ENCODE measurements around the gene SUPT6H. TPM values are rescaled to one million over a fixed set of nuclear protein-coding genes. Genes with fewer than 3 reads are reported as not detected.

SUPT6H gene
- total and polyA plus RNA-seq, 2 of the 4 experiments (the other 2 are of a cell fraction) = 41.4 to 44.8 TPM

DNA sequence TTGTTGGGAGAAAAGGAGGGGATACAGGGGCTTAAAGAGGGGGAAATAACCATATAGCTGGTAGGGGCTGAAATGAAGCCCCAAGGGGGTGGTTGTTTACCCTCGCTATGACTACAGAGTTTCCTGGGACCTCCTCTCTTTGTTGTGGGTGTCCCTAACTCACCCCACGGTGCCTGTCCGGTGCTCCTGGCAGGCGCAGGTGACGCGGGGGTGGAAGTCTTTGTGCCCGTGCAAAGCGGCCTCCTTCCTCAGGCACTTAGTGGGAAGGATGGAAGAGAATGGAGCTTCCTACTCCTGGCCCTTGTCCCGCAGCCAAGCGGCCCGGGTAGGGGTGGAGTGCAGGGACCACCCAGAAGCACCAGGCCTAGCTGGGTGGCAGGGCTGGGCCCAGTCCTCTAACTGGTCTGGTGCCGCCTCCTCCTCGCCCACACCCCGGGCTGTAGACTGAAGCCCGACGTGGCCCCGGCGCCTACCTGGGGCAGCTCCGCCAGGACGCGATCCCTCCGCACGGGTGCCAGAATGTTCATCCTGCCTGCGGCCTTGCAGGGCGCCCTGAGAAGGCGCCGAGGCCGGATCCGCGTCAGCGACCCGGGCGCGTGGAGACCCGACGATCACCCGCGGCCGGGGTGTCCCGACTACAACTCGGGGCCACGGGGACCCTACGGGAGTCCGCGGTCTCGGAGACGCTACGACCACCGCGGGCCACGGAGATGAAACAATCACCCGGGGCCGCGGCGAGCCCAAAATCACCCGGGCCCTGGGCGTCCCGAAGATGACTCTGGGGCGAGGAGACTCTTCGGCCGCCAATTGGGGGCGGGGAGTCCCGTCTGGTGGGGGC lies 55.0 kb downstream of the SUPT6H start (continued):
- no peak for TF ChIP-seq SMC3 (IDR thresholded peaks at IDR 0.05; ENCODE audit: low read depth, low read length)
- no peak for TF ChIP-seq BHLHE40 (IDR thresholded peaks at IDR 0.05; ENCODE audit: low read depth, low read length)

GRCh38 chr17:28717578-28718332 lies 55.8 kb downstream of the SUPT6H start, which contains the start of gene RAB34:
Gene RAB34 (minus strand): TSS chr17:28717868. CDS start chr17:28717266, 602 bp downstream.
- 0% methylated on average over 17 of the region's 60 CpGs; no CpG with 5 or more reads in 1 of the 2 experiments for WGBS, 2 experiments (ENCODE audit: extremely low coverage in 2 of 2, insufficient read length in 1 of 2)
- in situ Hi-C loops (cut with MboI; ENCODE audit: low sequenced_read_pairs) (no loop called here), dilution Hi-C loops (cut with HindIII; ENCODE audit: low sequenced_read_pairs, unreplicated experiment) (no loop called here), intact Hi-C loops (cut with micrococcal nuclease) (no loop called here)
- peak; percentile 55 for ATAC-seq (ENCODE audit: low read depth)
- peaks cover 13% of the 10 kb centered on the region for H3K4me1 ChIP-seq (ENCODE audit: control insufficient read depth, insufficient read depth, low read length)
- peak within 1 kb of the TSS; percentile 92 to 94 for H4K8ac ChIP-seq (ENCODE audit: low read depth in 2 of 2, low read length in 2 of 2)
- peak within 1 kb of the TSS; percentile 99 for H2BK5ac ChIP-seq (ENCODE audit: low read depth, low read length, poor library complexity, severe bottlenecking)
- H3K79me1 ChIP-seq (ENCODE audit: low read depth in 1 of 2, low read length in 2 of 2) = peaks cover 5 to 61% of the 10 kb centered on the region in 2 experiments; a peak in 3 of 4 replicates
- peak within 1 kb of the TSS; percentile 96 for H2BK120ac ChIP-seq (ENCODE audit: low read depth, low read length)
- H3K4ac ChIP-seq (ENCODE audit: low read depth, low read length) = peak within 1 kb of the TSS; percentile 99
- H3K27ac ChIP-seq (ENCODE audit: insufficient read depth, low read length) = peak within 1 kb of the TSS; percentile 98
- BruUV-seq (replicated peaks) = no TSS peak
- H2AFZ ChIP-seq (replicated peaks; ENCODE audit: low read length, poor library complexity) = peak within 1 kb of the TSS; percentile 96
- peak within 1 kb of the TSS; percentile 91 for H2BK20ac ChIP-seq (ENCODE audit: low read depth, low read length)
- H3K9me3 ChIP-seq (ENCODE audit: control insufficient read depth, insufficient read depth, low read length) = no peaks in the 10 kb centered on the region
- peak within 1 kb of the TSS; percentile 96 for H3K9ac ChIP-seq (ENCODE audit: low read depth, low read length)
- CTCF ChIA-PET = no interaction called here
- POLR2A ChIA-PET (ENCODE audit: unreplicated experiment) = no interaction called here
- peak within 1 kb of the TSS; percentile 89 for H3K14ac ChIP-seq (replicated peaks; ENCODE audit: low read depth, low read length)
- H4K20me1 ChIP-seq (ENCODE audit: insufficient read depth, low read length) = peaks cover 44% of the 10 kb centered on the region
- H3K4me3 ChIP-seq (ENCODE audit: insufficient read depth, low read depth, low read length) = peak within 1 kb of the TSS; percentile 80
- peak within 1 kb of the TSS; percentile 99 for H2AK9ac ChIP-seq (replicated peaks; ENCODE audit: low read depth, low read length, poor library complexity)
- DNase-seq = peak; percentile 89
- peak within 1 kb of the TSS; percentile 96 for H4K91ac ChIP-seq (ENCODE audit: insufficient read depth, low read depth, low read length)
- H3K27me3 ChIP-seq (ENCODE audit: control insufficient read depth, insufficient read depth, low read length) = no peaks in the 10 kb centered on the region
- peak within 1 kb of the TSS; percentile 97 for H4K5ac ChIP-seq (ENCODE audit: low read depth, low read length)
- peak within 1 kb of the TSS; percentile 96 for H3K56ac ChIP-seq (ENCODE audit: extremely low read depth, insufficient read depth, low read length)
- H3K4me2 ChIP-seq (ENCODE audit: low read depth, low read length) = peak within 1 kb of the TSS; percentile 97
- peaks cover 42% of the 10 kb centered on the region for H3K36me3 ChIP-seq (ENCODE audit: control insufficient read depth, insufficient read depth, low read length)
- 0 out of 2 replicates have a peak, but pooled peaks have one; percentile 17 for TF ChIP-seq RAD21 (IDR thresholded peaks at IDR 0.05; ENCODE audit: low read length)
- peak; percentile 8; the same call in 1 of the 2 replicates for TF ChIP-seq CHD1 (IDR thresholded peaks at IDR 0.05; ENCODE audit: low read depth, low read length)
- TF ChIP-seq MAZ (IDR thresholded peaks at IDR 0.05; ENCODE audit: borderline replicate concordance, low read depth, low read length) = peak; percentile 40; the same call in 1 of the 2 replicates
- peak; percentile 45 for TF ChIP-seq CTCF (conservative IDR thresholded peaks at IDR 0.05; ENCODE audit: low read depth, low read length)
- peak; percentile 76 for TF ChIP-seq POLR2A (IDR thresholded peaks at IDR 0.05; ENCODE audit: low read depth, low read length)
- TF ChIP-seq SMC3 (IDR thresholded peaks at IDR 0.05; ENCODE audit: low read depth, low read length) = no peak
- no peak for TF ChIP-seq RCOR1 (IDR thresholded peaks at IDR 0.05; ENCODE audit: insufficient replicate concordance, low read length)
- TF ChIP-seq MXI1 (IDR thresholded peaks at IDR 0.05; ENCODE audit: borderline replicate concordance, low read depth, low read length) = peak; percentile 39; the same call in 1 of the 2 replicates
- peak; percentile 84 for TF ChIP-seq FOS (IDR thresholded peaks at IDR 0.05; ENCODE audit: low read depth, low read length)
- TF ChIP-seq MAFK (IDR thresholded peaks at IDR 0.05; ENCODE audit: low read depth, low read length) = no peak
- H2AK5ac ChIP-seq (ENCODE audit: low read depth, low read length) = peak within 1 kb of the TSS; percentile 100
- H3K9me1 ChIP-seq (ENCODE audit: insufficient read depth, low read length) = peaks cover 19% of the 10 kb centered on the region; the same call in 1 of the 2 replicates
- H3K23ac ChIP-seq (ENCODE audit: low read depth, low read length) = peak within 1 kb of the TSS; percentile 95
- peak within 1 kb of the TSS; percentile 99 for H2BK15ac ChIP-seq (ENCODE audit: low read depth, low read length)
- peak within 1 kb of the TSS; percentile 98 for H3K18ac ChIP-seq (ENCODE audit: low read depth, low read length)

All from IMR-90 (cell line).